Fibroblast of skin of scalp (primary cell): ENCODE data around the gene TMEM245.

Experiments
- DNase-seq: peaks from one replicate; pipeline ENCODE4 v3.0.0-alpha.2; 2013

Gene TMEM245

DNA sequence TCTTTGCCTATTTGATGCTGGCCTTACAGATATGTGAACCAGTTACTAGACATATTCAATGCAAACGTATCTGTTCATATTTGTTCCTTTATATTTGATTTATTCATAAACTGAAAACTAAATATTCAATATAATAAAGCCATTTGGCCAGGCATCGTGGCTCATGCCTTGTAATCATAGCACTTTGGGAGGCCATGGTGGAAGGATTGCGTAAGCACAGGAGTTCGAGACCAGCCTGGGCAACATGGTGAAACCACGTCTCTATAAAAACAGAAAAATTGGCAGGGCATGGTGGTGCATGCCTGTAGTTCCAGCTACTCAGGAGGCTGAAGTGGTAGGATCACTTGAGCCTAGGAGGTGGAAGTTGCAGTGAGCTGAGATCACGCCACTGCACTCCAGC is 57.2 kb downstream of the TMEM245 start:
- DNase-seq: no peak

DNA sequence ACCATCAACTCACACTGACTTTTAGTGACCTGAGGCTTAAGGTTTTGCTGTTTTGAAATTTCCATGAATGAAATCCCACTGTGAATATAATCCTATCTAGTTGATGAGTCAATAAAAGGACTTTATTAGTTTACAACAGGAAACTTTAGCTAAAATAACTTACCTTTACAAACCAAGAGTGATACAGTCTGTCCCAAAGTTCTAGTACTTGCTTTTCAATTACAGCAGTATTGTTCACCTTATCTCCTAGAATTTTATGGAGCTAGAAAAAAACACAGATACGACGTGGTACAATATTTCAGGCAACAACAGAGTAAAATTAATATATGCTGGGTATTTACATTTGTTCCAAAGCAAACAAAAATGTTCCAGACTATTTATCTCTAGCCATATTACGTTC is 59.6 kb downstream of the TMEM245 start:
- DNase-seq: no peak

DNA sequence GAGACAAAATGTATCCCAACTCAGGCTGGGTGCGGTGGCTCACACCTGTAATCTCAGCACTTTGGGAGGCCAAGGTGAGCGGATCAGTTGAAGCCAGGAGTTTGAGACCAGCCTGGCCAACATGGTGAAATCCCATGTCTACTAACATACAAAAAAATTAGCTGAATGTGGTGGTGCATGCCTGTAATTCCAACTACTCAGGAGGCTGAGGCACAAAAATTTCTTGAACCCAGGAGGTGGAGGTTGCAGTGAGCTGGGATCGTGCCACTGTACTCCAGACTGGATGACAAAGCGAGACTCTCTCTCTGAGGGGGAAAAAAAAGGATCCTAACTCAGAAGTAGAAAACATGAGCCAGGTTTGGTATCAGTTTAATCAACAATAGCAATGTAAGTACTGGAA is 66.6 kb downstream of the TMEM245 start:
- DNase-seq: peak; percentile 18

DNA sequence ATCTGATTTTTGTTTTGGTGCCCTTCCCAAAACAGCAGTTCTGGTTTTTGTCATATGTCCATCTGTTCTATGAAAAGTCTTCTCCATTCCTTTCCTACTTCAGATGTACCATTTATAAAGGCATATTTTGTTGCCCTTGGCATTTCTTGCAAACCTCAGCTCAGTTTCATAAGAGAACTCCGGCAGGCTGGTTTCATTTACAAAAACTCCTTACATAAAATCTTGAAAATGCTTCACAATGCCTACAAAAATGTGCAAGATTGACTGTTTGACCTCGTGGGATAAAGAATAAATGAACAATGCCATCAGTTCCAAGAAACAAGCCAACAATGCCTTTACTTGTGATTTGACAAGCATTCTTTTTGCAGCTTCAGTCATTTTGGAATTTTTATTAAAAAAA is 67.3 kb downstream of the TMEM245 start:
- DNase-seq: peak; percentile 66

DNA sequence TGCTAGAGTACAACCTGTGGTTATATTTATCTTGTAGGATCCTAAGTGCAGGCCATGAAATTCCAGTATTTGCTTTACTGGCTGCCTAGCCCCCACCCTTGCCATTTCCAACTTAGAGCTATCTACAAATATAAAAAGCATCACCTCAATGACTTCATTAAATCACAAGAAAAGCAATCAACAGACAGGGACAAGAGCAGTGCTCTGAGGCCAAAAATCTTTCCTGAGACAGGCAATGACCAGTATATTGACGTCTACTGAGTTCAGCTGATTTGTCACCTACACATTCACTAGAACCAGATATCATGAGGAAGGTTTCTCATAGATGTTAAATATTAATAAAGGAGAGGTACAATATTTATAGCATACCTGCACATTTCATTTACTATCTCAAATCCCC is 68.0 kb downstream of the TMEM245 start:
- DNase-seq: no peak

DNA sequence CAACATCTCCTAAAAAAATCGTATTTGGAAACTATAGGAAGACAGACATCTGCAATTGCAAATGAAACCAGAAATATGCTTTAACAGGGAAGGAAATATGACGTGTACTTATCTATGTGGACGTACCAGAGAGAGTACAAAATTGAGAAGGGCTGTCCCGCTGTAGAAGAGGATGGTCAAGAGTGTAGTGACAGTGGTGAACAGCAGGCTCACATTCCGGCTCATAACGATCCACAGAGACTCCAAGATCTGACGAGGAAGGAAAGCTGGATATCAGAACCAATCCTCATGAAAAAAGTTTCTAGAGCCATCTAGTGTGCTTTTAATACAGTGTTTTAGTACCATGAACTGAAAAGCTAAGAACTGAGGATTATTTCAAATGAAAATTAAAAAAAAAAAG is 69.3 kb downstream of the TMEM245 start:
- no peak for DNase-seq

DNA sequence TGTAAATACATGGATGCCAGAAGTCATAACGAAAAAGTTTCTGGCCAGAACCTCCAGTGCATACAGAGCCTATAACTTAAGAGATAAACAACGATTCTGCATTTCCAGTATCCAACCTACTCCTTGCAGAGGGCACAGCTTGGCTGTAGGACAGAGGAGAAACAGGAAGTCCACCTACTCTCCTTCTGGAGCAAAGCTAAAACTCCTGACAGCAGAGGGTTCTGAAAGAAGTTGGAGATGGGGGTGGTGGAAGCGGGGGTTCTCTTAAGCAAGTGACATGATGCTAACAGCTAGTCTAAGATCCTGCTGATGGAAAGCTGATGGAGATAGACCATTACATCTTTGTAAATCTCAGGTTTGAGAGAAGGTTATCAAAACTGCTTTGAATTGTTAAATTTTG is 70.9 kb downstream of the TMEM245 start:
- DNase-seq: no peak

DNA sequence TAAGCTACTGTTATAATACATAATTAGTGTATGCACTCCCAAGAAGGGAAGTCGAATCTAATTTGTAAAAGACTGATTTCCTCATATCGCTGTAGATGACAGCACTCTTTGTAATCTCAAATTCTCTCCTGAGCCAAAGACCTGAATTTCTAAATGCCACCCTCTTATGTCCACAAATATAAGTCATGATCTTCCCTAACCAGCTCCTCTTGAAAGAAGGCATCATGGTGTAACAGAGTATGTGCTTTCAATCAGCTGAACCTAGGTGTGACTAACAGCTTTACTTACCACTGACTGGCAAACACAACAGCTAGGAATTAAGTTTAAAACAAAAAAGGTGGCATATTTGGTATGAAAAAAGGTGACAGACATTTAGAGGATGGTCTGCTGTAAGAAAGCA is 72.5 kb downstream of the TMEM245 start:
- no peak for DNase-seq

DNA sequence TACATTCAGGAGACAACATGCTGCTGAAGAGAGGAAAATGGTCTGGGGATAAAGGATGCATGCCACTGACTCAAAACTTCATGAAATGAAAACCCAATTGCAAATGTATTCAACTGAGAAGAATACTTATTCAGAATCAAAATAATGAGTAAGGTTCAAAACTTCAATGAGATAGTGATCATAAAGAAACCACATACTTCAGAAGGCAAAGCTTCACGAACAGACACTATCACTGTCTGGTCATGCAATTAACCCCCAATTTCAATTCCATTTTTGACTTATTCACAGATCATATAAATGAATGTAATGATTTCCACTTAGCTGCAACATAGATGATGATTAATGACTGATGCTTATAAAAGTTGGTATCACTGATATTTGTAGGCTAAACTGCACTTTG is 73.4 kb downstream of the TMEM245 start:
- DNase-seq: no peak

DNA sequence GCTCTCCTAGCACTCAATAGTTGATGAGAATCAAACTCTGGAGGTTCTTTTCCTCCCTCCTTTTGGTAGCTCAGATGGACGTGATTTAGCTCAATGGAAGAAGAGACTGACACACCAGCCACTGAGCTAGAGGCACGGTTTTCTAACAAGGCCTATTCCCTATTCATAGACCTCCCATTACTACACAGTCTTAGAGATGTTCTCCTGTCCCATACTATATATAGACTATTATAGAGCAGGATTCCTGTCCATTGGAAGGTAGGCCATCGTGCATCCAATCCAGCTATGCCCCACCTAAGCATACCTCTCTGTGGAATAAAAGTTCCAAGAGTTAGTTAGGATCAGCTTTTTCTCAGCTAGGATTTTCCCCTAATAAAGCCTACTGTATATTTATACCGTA is 76.2 kb downstream of the TMEM245 start:
- DNase-seq: no peak

DNA sequence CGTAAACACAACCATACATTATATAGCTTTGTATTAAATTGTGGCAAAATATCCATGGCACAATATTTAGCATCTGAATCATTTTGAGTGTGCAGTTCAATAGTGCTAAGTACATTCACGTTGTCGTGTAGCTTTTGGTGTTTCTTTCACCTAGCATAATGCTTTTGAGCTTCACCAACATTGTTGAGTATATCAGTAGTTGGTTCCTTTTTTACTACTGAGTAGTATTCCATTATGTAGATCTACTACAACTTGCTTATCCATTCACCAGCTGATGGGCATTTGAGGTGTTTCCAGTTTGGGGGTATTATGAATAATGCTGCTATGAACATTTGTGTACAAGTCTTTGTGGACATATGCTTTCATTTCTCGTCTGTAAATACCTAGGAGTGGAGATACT is 79.2 kb downstream of the TMEM245 start:
- no peak for DNase-seq

DNA sequence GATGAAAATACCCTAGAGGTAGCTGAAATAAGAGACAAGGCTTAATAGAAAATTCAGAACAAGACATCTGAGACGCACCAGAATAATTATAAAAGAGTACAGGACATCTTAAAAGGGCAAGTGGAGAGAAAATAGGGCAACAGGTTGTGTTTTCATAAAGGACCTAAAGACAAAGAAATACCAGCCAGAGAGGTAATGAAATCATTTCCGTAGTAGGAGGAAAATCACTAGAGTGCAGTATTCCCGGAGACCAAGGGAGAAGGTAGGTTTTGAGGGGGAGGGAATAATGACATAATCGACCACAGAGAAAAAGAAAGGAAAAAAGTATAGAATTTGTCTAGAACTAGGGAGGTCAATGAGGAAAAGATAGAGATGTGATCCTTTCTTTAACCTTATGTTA is 80.2 kb downstream of the TMEM245 start:
- no peak for DNase-seq

DNA sequence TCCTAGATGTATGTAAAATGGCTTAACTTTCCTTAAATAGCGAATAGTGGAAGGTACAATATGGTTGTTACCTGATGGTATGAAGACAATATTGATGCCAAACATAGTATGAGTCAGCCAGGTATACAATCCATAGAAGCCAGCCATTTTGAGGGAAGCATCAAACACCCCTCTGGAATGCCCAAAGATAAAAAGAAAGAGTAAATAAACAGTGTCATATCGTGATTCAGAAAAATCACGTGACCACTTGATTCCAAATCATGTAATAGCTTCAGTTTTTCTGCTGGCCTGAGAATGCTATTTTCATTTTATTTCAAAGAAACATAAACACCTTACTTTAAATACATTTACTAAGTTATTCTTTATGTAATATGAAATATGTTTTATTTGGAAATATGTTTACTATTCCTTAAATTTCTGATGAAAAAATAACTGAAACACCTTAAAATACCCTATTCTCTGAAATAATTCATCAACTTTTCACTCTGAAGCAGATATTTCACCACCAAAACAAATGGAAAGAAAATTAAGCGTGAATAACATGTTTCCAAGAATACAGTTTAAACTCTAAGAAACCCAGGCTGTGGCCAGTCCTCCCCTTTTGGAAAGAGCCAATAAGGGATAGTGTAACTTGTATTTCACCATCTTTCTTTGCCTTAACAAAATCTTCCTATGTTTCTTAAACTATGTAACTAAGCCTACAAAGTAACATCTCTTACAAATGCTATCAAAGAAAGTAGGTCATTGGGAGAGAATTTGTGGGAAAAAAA is 81.6 kb downstream of the TMEM245 start:
- DNase-seq: no peak

DNA sequence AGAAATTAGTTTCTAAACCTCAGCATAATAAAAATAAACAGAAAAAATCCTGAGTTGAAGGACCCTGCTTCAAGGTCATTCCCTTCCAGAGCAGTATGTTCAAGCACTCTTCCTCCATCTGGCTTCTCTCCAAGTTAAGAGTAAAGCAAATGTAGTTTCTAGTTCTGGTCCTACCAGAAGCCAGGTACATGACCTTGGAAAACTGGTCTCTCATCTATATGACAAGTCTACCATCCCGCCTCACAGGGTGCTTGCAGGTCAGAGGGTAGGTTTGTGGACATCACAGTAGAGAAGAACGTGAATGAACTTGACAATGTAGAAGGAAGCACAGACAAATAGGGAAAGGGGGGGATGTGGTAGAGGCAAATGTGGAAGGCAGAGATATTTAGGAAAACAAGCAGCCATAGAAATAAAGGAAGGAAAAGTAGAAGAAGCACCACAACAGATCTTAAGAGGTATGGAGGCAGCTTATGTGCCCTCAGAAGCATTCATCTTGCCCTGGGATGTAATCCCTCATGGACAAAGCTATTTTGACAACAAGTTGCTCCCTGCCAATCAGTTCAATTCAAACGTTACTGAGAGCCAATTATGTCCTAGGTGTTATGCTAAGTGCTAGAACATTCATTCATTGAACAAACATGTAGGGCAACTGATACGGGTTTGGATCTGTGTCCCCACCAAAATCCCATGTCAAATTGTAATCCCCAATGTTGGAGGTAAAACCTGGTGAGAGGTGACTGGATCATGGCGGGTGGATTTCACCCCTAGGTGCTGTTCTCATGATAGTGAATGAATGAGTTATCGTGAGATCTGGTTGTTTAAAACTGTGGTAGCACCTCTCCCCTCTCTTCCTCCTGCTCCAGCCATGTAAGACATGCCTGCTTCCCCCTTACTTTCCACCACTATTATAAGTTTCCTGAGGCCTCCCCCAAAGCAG is 82.7 kb downstream of the TMEM245 start:
- DNase-seq: no peak

DNA sequence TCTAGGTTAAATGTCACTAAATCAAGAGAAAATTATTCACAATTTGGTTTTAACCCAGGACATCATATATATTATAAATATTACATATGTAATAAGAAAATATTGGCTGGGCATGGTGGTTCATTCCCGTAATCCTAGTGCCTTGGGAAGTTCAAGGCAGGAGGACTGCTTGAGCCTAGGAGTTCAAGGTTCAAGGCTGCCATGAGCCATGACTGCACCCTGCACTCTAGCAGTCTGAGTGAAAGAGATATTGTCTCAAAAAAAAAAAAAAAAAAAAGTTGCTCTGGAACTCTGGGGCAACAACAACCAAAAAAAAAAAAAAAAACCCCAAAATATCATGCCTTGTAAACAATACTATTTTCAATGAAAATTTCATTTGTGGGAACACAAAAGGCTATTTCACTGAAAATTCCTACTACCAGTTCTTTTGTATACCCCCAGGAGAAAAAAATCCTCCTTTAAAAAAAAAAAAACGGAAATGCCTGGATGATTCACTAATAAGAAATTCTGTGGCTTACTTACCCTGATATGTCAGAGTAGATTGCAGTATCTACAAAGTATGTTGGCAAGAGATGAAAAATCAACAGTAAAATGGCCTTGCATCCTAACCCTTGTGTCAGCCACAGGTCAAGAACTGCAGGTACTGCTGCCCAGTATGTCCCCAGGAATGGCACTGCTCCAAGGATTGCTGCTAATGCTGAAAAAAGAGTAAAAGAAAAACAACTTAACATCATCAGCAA is 83.9 kb downstream of the TMEM245 start:
- peak; percentile 88 for DNase-seq

DNA sequence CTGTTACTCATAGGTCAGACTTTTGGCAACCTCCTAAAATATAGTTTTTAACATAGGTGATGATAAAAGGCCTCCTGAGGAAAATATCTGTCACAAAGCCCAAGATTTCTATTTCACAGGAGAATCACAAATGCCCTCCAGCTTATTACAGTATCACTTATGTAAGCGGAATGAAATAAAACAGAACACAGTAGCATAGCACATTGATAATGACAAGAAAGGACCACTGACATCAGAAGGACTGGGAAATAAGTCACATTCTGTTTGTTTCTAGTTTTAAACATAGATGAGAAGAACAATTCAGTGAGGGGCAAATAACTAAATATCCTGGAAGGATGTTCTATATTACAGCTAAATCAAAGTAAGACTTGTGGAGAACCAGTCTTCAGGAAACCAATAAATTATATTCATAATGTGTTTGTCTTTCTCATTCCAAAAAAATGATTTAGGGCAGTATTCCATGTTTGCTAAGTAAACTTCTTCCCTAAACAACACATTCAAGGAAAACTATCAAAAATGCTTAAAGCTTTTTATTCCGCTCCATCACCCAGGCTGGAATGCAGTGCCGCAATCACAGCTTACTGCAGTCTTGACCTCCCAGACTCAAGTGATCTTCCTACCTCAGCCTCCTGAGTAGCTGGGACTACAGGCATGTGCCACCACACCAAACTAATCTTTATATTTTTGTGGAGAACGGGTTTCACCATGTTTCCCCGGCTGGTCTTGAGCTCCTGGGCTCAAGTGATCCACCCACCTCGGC is 85.6 kb downstream of the TMEM245 start:
- peak; percentile 53 for DNase-seq

DNA sequence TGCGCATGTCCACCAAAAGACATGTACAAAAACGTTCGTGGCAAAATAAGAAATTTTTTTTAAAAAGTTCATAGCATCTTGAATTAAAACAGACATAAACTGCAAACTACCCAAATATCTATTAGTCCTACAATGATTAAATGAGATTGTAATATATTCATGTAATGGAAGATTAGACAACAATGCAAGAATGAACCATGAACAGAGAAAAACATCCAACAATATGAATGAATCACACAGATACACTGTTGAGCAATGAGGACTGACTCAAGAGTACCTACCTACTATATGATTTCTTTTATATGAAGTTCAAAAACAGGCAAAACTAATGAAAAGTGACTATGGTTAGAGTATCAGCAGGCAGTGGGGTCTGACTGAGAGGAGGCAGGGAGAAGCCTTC is 88.5 kb downstream of the TMEM245 start:
- DNase-seq: no peak

DNA sequence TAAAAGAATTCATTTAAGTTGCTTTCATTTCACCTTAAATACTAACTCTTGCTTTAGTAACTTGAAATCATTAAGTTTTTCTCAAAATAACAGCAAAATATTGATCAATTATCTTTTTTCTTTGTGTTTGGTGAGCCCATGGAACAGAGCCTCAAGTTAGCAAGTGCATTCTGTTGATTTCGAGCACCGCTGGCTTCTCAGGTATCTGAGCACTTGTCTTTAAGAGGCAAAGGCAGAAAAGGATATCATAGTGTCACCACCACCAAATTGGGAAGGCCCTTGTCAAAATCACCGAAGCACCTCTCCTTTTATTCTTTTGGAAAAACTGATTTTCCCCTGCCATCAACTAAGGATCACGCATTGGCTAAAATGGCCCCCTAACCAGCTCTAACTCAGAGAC is 89.3 kb downstream of the TMEM245 start:
- no peak for DNase-seq

DNA sequence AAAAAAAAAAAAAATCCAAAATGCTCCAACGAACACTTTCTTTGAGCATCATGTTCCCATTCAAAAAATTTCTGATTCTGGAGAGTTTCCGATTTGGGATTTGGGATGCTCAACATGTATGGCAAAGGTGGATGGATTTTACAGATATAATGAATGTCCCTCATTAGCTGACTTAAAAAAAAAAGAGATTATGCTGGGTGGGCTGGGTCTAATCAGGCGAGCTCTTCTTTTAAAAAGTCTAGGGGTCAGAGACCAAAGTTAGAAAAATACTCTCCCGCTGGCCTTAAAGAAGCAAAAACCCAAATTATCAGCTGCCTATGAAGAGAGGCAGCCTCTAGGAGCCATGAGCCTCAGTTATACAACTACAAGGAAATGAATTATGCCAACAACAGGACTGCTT is 91.3 kb downstream of the TMEM245 start:
- DNase-seq: no peak

DNA sequence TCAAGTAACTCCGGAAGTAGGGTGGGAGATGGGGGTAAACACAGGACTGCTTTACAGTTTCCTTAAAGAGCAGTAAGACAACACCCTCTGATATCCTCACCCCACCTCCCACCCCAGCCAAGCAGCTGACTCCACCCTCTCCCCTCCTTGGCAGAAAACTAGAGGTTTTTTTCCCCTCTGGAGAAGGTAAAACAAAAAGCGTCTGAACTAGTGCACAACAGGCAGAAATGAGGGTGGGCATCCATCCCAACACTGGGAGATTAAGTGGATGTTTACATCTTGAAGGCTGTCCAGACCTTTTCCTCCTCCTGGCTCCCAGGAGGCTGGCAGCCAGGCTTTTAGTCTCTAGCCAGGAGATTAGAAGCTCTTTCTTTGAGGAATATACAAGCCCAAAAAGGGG is 92.6 kb downstream of the TMEM245 start:
- DNase-seq: no peak

DNA sequence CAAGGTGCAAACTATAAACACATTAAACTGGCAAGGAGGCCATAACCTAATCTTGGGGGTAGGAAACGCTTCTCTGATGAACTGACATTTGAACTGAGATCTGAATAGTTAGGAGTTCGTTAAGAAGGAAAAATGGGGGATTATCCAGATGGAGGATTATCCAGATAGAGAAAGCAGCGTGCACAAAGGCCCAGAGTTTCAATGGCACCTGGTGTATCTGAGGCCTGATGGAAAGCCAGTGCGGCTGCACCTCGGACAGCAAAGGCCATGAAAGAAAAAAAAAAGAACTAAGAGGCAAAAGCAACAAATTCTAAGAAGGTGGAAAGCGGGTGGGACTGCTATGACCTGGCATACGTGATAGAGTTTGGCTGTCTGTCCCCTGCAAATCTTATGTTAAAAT is 93.4 kb downstream of the TMEM245 start:
- DNase-seq: no peak

DNA sequence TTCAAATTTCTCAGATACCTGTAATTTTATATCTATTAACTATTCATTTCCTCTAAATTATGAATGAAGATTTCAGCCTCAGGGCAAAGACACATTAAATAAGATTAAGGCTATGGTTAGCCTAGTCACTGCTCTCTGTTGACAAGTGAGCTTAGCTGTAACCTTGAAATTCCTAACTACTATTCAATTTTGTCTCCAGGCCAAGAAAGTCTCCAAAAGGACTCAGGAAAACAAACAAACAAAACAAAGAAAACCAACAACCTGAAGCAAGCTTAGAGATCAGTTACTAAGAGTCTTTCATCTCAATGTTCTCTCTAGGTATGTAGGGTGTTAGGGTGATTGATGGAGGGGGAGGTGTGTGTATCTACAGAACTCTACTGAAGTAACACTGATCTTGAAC is 96.9 kb downstream of the TMEM245 start:
- DNase-seq: no peak
